Activated naive CD4-positive, alpha-beta T cell treated with anti-CD3 and anti-CD28 coated beads for 36 hours (primary cell): Measurements from ENCODE around the gene CCDC85A. TPM values are rescaled to one million over a fixed set of nuclear protein-coding genes. Genes with fewer than 3 reads are reported as not detected.

ENCODE experiments used
- CTCF ChIA-PET: fragments of 350-600 bp; sonication (Branson Sonifier 250); formaldehyde crosslinking; loops from one replicate; lab custom pipeline; 2021; ENCODE audit warnings: antibody characterized with exemption; lab: Charles Lee
- DNase-seq: peaks from one replicate; pipeline ENCODE4 v3.0.0-alpha.2; 2020
- H3K27ac Mint-ChIP-seq: one replicate; pipeline ENCODE4 v1.8.0; 2021; ENCODE audit warnings: mild to moderate bottlenecking, mixed read lengths
- H3K27me3 Mint-ChIP-seq: one replicate; pipeline ENCODE4 v1.8.0; 2021; ENCODE audit warnings: low read depth, mixed read lengths
- H3K36me3 Mint-ChIP-seq: one replicate; pipeline ENCODE4 v1.8.0; 2021; ENCODE audit warnings: low read depth, mixed read lengths
- H3K4me1 Mint-ChIP-seq: one replicate; pipeline ENCODE4 v1.8.0; 2021; ENCODE audit warnings: low read depth, mixed read lengths
- H3K4me3 Mint-ChIP-seq: one replicate; pipeline ENCODE4 v1.8.0; 2021; ENCODE audit warnings: mild to moderate bottlenecking, moderate library complexity, mixed read lengths
- H3K9me3 Mint-ChIP-seq: one replicate; pipeline ENCODE4 v1.8.0; 2021; ENCODE audit warnings: mixed read lengths
- intact Hi-C: fragments of 100-400 bp; cut with micrococcal nuclease; formaldehyde crosslinking; loops from one replicate; pipeline ENCODE4 v1.15.1; 2023
- total RNA-seq, 2 experiments: library from RNA; stranded (reverse); gene quantifications; one replicate each; pipeline ENCODE4 v1.2.3, GENCODE V29; 2021

Gene CCDC85A
- total RNA-seq, 2 experiments from 2014 or later = not detected

- CTCF ChIA-PET = interaction anchor here (0.6 kb wide), 1 partner anchor 38 kb away, joined by 4 read pairs; no protein-coding TSS in a partner anchor
- DNase-seq = no peak
- Mint-ChIP-seq H3K27ac (no peak overlapping the region), H3K9me3 (peaks cover 4% of the 10 kb centered on the region), H3K27me3 (peaks cover 2% of the 10 kb centered on the region), H3K36me3 (no peaks in the 10 kb centered on the region), H3K4me1 (no peaks in the 10 kb centered on the region), H3K4me3 (no peak overlapping the region)
- intact Hi-C loops = no loop called here
Measured at GRCh38 chr2:56227811-56228210, 44.0 kb downstream of the CCDC85A start.

- CTCF ChIA-PET = interaction anchor here (0.7 kb wide), 1 partner anchor 1286 kb away, joined by 3 read pairs; no protein-coding TSS in a partner anchor
- no peaks in the 10 kb centered on the region for H3K9me3 Mint-ChIP-seq
- DNase-seq = no peak
- H3K36me3 Mint-ChIP-seq = no peaks in the 10 kb centered on the region
- peaks cover 2% of the 10 kb centered on the region for H3K27me3 Mint-ChIP-seq
- H3K4me1 Mint-ChIP-seq = no peaks in the 10 kb centered on the region
- intact Hi-C loops = no loop called here
- no peak overlapping the region for H3K4me3 Mint-ChIP-seq
- H3K27ac Mint-ChIP-seq = no peak overlapping the region
Measured at GRCh38 chr2:56229397-56230060, 45.7 kb downstream of the CCDC85A start.

- no peaks in the 10 kb centered on the region for H3K9me3 Mint-ChIP-seq
- no peak overlapping the region for H3K4me3 Mint-ChIP-seq
Measured at GRCh38 chr2:56230156-56230555, 46.4 kb downstream of the CCDC85A start.

GRCh38 chr2:56231361-56231760 is 47.6 kb downstream of the CCDC85A start:
- intact Hi-C loops = no loop called here
- no peaks in the 10 kb centered on the region for H3K9me3 Mint-ChIP-seq
- no peaks in the 10 kb centered on the region for H3K36me3 Mint-ChIP-seq
- H3K4me1 Mint-ChIP-seq = no peaks in the 10 kb centered on the region
- peaks cover 2% of the 10 kb centered on the region for H3K27me3 Mint-ChIP-seq
- DNase-seq = no peak
- H3K4me3 Mint-ChIP-seq = no peak overlapping the region
- CTCF ChIA-PET = no interaction called here
- H3K27ac Mint-ChIP-seq = no peak overlapping the region

More at GRCh38 chr2:56230156-56230555, 46.4 kb downstream of the CCDC85A start:
- H3K4me1 Mint-ChIP-seq = no peaks in the 10 kb centered on the region
- no peaks in the 10 kb centered on the region for H3K36me3 Mint-ChIP-seq
- intact Hi-C loops = no loop called here
- H3K27ac Mint-ChIP-seq = no peak overlapping the region
- DNase-seq = no peak
- peaks cover 2% of the 10 kb centered on the region for H3K27me3 Mint-ChIP-seq
- CTCF ChIA-PET = no interaction called here

GRCh38 chr2:56232912-56233311 is 49.1 kb downstream of the CCDC85A start:
- Mint-ChIP-seq H3K4me3 (no peak overlapping the region), H3K36me3 (no peaks in the 10 kb centered on the region), H3K9me3 (no peaks in the 10 kb centered on the region), H3K27ac (no peak overlapping the region), H3K27me3 (peaks cover 2% of the 10 kb centered on the region), H3K4me1 (no peaks in the 10 kb centered on the region)
- CTCF ChIA-PET = no interaction called here
- no peak for DNase-seq
- intact Hi-C loops = no loop called here

- Mint-ChIP-seq H3K4me1 (no peaks in the 10 kb centered on the region), H3K27me3 (peaks cover 2% of the 10 kb centered on the region), H3K9me3 (no peaks in the 10 kb centered on the region), H3K27ac (no peak overlapping the region), H3K36me3 (no peaks in the 10 kb centered on the region), H3K4me3 (no peak overlapping the region)
- CTCF ChIA-PET = no interaction called here
- intact Hi-C loops = no loop called here
- no peak for DNase-seq
Measured at GRCh38 chr2:56234241-56234640, 50.5 kb downstream of the CCDC85A start.

GRCh38 chr2:56239030-56239429 is 55.2 kb downstream of the CCDC85A start:
- intact Hi-C loops = no loop called here
- Mint-ChIP-seq H3K36me3 (no peaks in the 10 kb centered on the region), H3K27me3 (no peaks in the 10 kb centered on the region), H3K4me3 (no peak overlapping the region), H3K4me1 (no peaks in the 10 kb centered on the region), H3K9me3 (peaks cover 13% of the 10 kb centered on the region), H3K27ac (no peak overlapping the region)
- DNase-seq = no peak
- CTCF ChIA-PET = no interaction called here

GRCh38 chr2:56239437-56239836 is 55.6 kb downstream of the CCDC85A start:
- peaks cover 13% of the 10 kb centered on the region for H3K9me3 Mint-ChIP-seq
- CTCF ChIA-PET = no interaction called here
- H3K4me3 Mint-ChIP-seq = no peak overlapping the region
- intact Hi-C loops = no loop called here
- no peaks in the 10 kb centered on the region for H3K4me1 Mint-ChIP-seq
- H3K27ac Mint-ChIP-seq = no peak overlapping the region
- DNase-seq = no peak
- H3K27me3 Mint-ChIP-seq = no peaks in the 10 kb centered on the region
- H3K36me3 Mint-ChIP-seq = no peaks in the 10 kb centered on the region

- H3K27ac Mint-ChIP-seq = no peak overlapping the region
- H3K9me3 Mint-ChIP-seq = peaks cover 13% of the 10 kb centered on the region
Measured at GRCh38 chr2:56240210-56240609, 56.4 kb downstream of the CCDC85A start.

GRCh38 chr2:56244506-56244905 is 60.7 kb downstream of the CCDC85A start:
- no peak overlapping the region for H3K27ac Mint-ChIP-seq
- no peaks in the 10 kb centered on the region for H3K4me1 Mint-ChIP-seq
- H3K36me3 Mint-ChIP-seq = no peaks in the 10 kb centered on the region
- H3K4me3 Mint-ChIP-seq = no peak overlapping the region
- peaks cover 13% of the 10 kb centered on the region for H3K9me3 Mint-ChIP-seq
- intact Hi-C loops = no loop called here
- no peak for DNase-seq
- CTCF ChIA-PET = no interaction called here
- no peaks in the 10 kb centered on the region for H3K27me3 Mint-ChIP-seq

More at GRCh38 chr2:56240210-56240609, 56.4 kb downstream of the CCDC85A start:
- intact Hi-C loops = no loop called here
- Mint-ChIP-seq H3K4me3 (no peak overlapping the region), H3K27me3 (no peaks in the 10 kb centered on the region), H3K36me3 (no peaks in the 10 kb centered on the region), H3K4me1 (no peaks in the 10 kb centered on the region)
- CTCF ChIA-PET = no interaction called here
- DNase-seq = no peak

- H3K27ac Mint-ChIP-seq = no peak overlapping the region
- intact Hi-C loops = no loop called here
- CTCF ChIA-PET = no interaction called here
- H3K4me3 Mint-ChIP-seq = no peak overlapping the region
- H3K36me3 Mint-ChIP-seq = no peaks in the 10 kb centered on the region
- no peaks in the 10 kb centered on the region for H3K27me3 Mint-ChIP-seq
- H3K9me3 Mint-ChIP-seq = peaks cover 13% of the 10 kb centered on the region
- no peaks in the 10 kb centered on the region for H3K4me1 Mint-ChIP-seq
- DNase-seq = no peak
Measured at GRCh38 chr2:56244911-56245530, 61.2 kb downstream of the CCDC85A start.

GRCh38 chr2:56248965-56249742 is 65.4 kb downstream of the CCDC85A start:
- intact Hi-C loops = no loop called here
- H3K27me3 Mint-ChIP-seq = no peaks in the 10 kb centered on the region
- no peak overlapping the region for H3K27ac Mint-ChIP-seq
- CTCF ChIA-PET = no interaction called here
- no peaks in the 10 kb centered on the region for H3K36me3 Mint-ChIP-seq
- no peaks in the 10 kb centered on the region for H3K4me1 Mint-ChIP-seq
- H3K9me3 Mint-ChIP-seq = no peaks in the 10 kb centered on the region
- no peak overlapping the region for H3K4me3 Mint-ChIP-seq
- DNase-seq = no peak
